ENCODE measurements around the gene TMPRSS5.
"Not testable (repeated sequence)": the region's sequence is repeated elsewhere in the genome, so short reads cannot be mapped to it uniquely, and the experiment has no call there.

TMPRSS5 gene

GRCh38 chr11:113722934-113723333, 16.8 kb upstream of the TMPRSS5 start:
- Histone ChIP-seq H4K8ac (ENCODE audit: low read depth, low read length) (no peak overlapping the region), H3K36me3 (ENCODE audit: control insufficient read depth, insufficient read depth, low read length) (no peaks in the 10 kb centered on the region), H2BK120ac (ENCODE audit: low read depth, low read length) (no peak overlapping the region), H3K4me3 (ENCODE audit: low read length) (no peak overlapping the region), H4K5ac (ENCODE audit: low read length) (no peak overlapping the region), H3K56ac (ENCODE audit: low read length) (no peak overlapping the region), H3K4me1 (ENCODE audit: control insufficient read depth, low read depth, low read length) (no peaks in the 10 kb centered on the region), H3K23ac (ENCODE audit: low read length) (no peak overlapping the region), H3K79me1 (ENCODE audit: low read length) (no peaks in the 10 kb centered on the region), H3K4me2 (ENCODE audit: low read length) (no peak overlapping the region), H3K18ac (ENCODE audit: low read length) (no peak overlapping the region), H2BK15ac (replicated peaks; ENCODE audit: low read depth) (no peak overlapping the region), H2AK5ac (ENCODE audit: low read length) (no peak overlapping the region), H2BK5ac (ENCODE audit: low read length) (no peak overlapping the region), H3K79me2 (ENCODE audit: control insufficient read depth, insufficient read depth, low read length) (no peaks in the 10 kb centered on the region), H3K4ac (ENCODE audit: low read depth, low read length) (no peak overlapping the region), H3K9ac (ENCODE audit: low read length) (no peak overlapping the region), H3K27ac (ENCODE audit: low read depth, low read length) (no peak overlapping the region), H3K27me3 (ENCODE audit: insufficient read depth, low read length, poor library complexity) (no peaks in the 10 kb centered on the region)
- DNase-seq: no peak
- WGBS (ENCODE audit: extremely low coverage, insufficient coverage, low lambda C conversion rate): no CpG with 5 or more reads among the region's 3 CpGs

DNA sequence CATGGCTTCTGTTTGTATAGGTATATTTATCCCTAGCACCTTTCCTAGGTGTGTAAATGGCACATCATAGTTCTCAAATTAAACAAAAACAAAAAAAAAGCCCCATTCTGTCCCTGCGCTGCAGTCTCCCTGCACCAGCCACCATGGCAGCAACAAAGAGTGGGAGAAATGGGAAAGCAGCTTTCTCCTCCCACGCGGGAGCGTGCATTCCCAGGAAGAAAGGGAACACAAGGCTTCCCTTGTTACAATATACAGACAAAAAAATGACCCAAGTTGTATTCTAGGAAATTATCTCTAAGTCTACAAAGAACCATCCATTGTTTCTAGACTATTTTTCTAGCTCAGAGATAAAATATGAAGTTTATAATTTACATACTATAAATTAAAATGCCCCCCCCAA, 16.1 kb upstream of the TMPRSS5 start:
- no peaks in the 10 kb centered on the region for H3K79me2 ChIP-seq (ENCODE audit: control insufficient read depth, insufficient read depth, low read length)
- no peak overlapping the region for H2BK15ac ChIP-seq (replicated peaks; ENCODE audit: low read depth)
- no peak overlapping the region for H4K8ac ChIP-seq (ENCODE audit: low read depth, low read length)
- no peak for DNase-seq
- no peak overlapping the region for H3K9ac ChIP-seq (ENCODE audit: low read length)
- no peaks in the 10 kb centered on the region for H3K4me1 ChIP-seq (ENCODE audit: control insufficient read depth, low read depth, low read length)
- no peak overlapping the region for H3K4me2 ChIP-seq (ENCODE audit: low read length)
- no peak overlapping the region for H3K56ac ChIP-seq (ENCODE audit: low read length)
- H3K23ac ChIP-seq (ENCODE audit: low read length): no peak overlapping the region
- no peak overlapping the region for H2AK5ac ChIP-seq (ENCODE audit: low read length)
- H3K79me1 ChIP-seq (ENCODE audit: low read length): no peaks in the 10 kb centered on the region
- no CpG with 5 or more reads among the region's 4 CpGs for WGBS (ENCODE audit: extremely low coverage, insufficient coverage, low lambda C conversion rate)
- no peak overlapping the region for H3K4ac ChIP-seq (ENCODE audit: low read depth, low read length)
- no peak overlapping the region for H3K27ac ChIP-seq (ENCODE audit: low read depth, low read length)
- no peaks in the 10 kb centered on the region for H3K36me3 ChIP-seq (ENCODE audit: control insufficient read depth, insufficient read depth, low read length)
- H2BK5ac ChIP-seq (ENCODE audit: low read length): no peak overlapping the region
- no peak overlapping the region for H3K4me3 ChIP-seq (ENCODE audit: low read length)
- no peak overlapping the region for H2BK120ac ChIP-seq (ENCODE audit: low read depth, low read length)
- no peaks in the 10 kb centered on the region for H3K27me3 ChIP-seq (ENCODE audit: insufficient read depth, low read length, poor library complexity)
- no peak overlapping the region for H4K5ac ChIP-seq (ENCODE audit: low read length)
- no peak overlapping the region for H3K18ac ChIP-seq (ENCODE audit: low read length)

- Histone ChIP-seq H2BK5ac (ENCODE audit: low read length) (no peak overlapping the region), H2AK5ac (ENCODE audit: low read length) (no peak overlapping the region), H3K4me1 (ENCODE audit: control insufficient read depth, low read depth, low read length) (no peaks in the 10 kb centered on the region), H3K9ac (ENCODE audit: low read length) (no peak overlapping the region), H3K79me2 (ENCODE audit: control insufficient read depth, insufficient read depth, low read length) (no peaks in the 10 kb centered on the region), H3K27ac (ENCODE audit: low read depth, low read length) (no peak overlapping the region), H3K4me2 (ENCODE audit: low read length) (no peak overlapping the region), H2BK120ac (ENCODE audit: low read depth, low read length) (no peak overlapping the region), H3K79me1 (ENCODE audit: low read length) (no peaks in the 10 kb centered on the region), H3K27me3 (ENCODE audit: insufficient read depth, low read length, poor library complexity) (no peaks in the 10 kb centered on the region), H3K36me3 (ENCODE audit: control insufficient read depth, insufficient read depth, low read length) (no peaks in the 10 kb centered on the region), H3K18ac (ENCODE audit: low read length) (no peak overlapping the region), H3K23ac (ENCODE audit: low read length) (no peak overlapping the region), H3K4me3 (ENCODE audit: low read length) (no peak overlapping the region), H4K5ac (ENCODE audit: low read length) (no peak overlapping the region), H3K4ac (ENCODE audit: low read depth, low read length) (no peak overlapping the region), H2BK15ac (replicated peaks; ENCODE audit: low read depth) (no peak overlapping the region), H4K8ac (ENCODE audit: low read depth, low read length) (no peak overlapping the region), H3K56ac (ENCODE audit: low read length) (no peak overlapping the region)
- no CpG with 5 or more reads among the region's 3 CpGs for WGBS (ENCODE audit: extremely low coverage, insufficient coverage, low lambda C conversion rate)
- no peak for DNase-seq
These were observed 15.5 kb upstream of the TMPRSS5 start for GRCh38 chr11:113721462-113722066.

DNA sequence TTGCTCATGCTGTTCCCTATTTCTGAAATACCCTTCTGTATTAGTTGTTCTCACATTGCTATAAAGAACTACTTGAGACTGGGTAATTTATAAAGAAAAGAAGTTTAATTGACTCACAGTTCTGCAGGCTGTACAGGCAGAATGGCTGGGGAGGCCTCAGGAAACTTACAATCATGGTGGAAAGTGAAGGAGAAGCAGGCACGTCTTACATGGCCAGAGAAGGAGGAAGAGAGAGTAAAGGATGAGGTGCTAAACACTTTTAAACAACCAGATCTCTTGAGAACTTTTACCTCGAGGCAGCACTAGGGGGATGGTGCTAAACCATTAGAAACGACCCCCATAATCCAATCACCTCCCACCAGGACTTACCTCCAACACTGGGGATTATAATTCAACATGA, 14.4 kb upstream of the TMPRSS5 start:
- not testable (repeated sequence) for DNase-seq; H3K79me1 ChIP-seq (ENCODE audit: low read length); H2BK120ac ChIP-seq (ENCODE audit: low read depth, low read length); H3K36me3 ChIP-seq (ENCODE audit: control insufficient read depth, insufficient read depth, low read length); H3K23ac ChIP-seq (ENCODE audit: low read length); H3K4me1 ChIP-seq (ENCODE audit: control insufficient read depth, low read depth, low read length); H3K27ac ChIP-seq (ENCODE audit: low read depth, low read length); H3K79me2 ChIP-seq (ENCODE audit: control insufficient read depth, insufficient read depth, low read length); H3K4me3 ChIP-seq (ENCODE audit: low read length); H3K9ac ChIP-seq (ENCODE audit: low read length); H3K4ac ChIP-seq (ENCODE audit: low read depth, low read length); H2BK15ac ChIP-seq (replicated peaks; ENCODE audit: low read depth); H3K18ac ChIP-seq (ENCODE audit: low read length); H3K56ac ChIP-seq (ENCODE audit: low read length); H2BK5ac ChIP-seq (ENCODE audit: low read length); H3K27me3 ChIP-seq (ENCODE audit: insufficient read depth, low read length, poor library complexity); H2AK5ac ChIP-seq (ENCODE audit: low read length); H4K8ac ChIP-seq (ENCODE audit: low read depth, low read length); H3K4me2 ChIP-seq (ENCODE audit: low read length); H4K5ac ChIP-seq (ENCODE audit: low read length)
- no CpG with 5 or more reads among the region's 3 CpGs for WGBS (ENCODE audit: extremely low coverage, insufficient coverage, low lambda C conversion rate)

DNA sequence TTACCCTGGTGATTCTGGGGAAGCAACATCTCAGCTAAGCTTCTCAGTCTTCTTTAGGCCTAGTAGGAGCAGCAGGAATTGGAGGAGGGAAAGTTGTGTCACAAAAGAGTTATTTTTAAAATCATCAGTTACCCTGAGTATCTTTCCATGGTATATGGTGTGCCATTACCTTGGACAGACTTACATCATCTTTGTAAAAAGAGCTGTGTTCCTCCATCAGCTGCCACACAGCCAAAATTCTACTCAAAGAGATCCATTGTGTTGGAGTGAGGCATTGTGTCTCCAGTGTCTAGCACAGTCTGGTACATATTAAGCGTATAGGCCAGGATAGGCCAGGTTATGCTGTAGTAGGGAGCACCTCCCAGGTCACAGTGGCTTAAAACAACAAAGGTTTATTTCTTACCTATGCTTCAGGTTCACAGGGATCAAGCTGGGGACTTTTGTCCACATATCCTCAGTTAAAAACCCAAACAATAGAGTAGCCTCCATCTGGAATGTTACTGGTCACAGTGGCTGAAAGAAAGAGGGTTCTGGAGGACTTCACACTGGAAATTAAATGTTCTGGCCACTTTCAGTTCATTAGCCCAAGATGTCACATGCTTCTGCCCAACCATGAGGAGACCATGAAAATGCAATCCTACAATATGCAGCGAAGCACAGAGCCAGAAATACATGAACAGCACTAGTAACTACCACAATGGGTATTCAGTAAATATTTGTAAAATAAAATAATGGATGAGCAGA, 9.9 kb upstream of the TMPRSS5 start:
- Histone ChIP-seq H3K79me2 (ENCODE audit: control insufficient read depth, insufficient read depth, low read length) (no peaks in the 10 kb centered on the region), H2AK5ac (ENCODE audit: low read length) (no peak overlapping the region), H3K23ac (ENCODE audit: low read length) (no peak overlapping the region), H2BK120ac (ENCODE audit: low read depth, low read length) (no peak overlapping the region), H2BK5ac (ENCODE audit: low read length) (no peak overlapping the region), H3K4ac (ENCODE audit: low read depth, low read length) (no peak overlapping the region), H3K4me1 (ENCODE audit: control insufficient read depth, low read depth, low read length) (no peaks in the 10 kb centered on the region), H4K5ac (ENCODE audit: low read length) (no peak overlapping the region), H3K27ac (ENCODE audit: low read depth, low read length) (no peak overlapping the region), H3K4me3 (ENCODE audit: low read length) (no peak overlapping the region), H3K79me1 (ENCODE audit: low read length) (no peaks in the 10 kb centered on the region), H3K56ac (ENCODE audit: low read length) (no peak overlapping the region), H3K18ac (ENCODE audit: low read length) (no peak overlapping the region), H4K8ac (ENCODE audit: low read depth, low read length) (no peak overlapping the region), H2BK15ac (replicated peaks; ENCODE audit: low read depth) (no peak overlapping the region), H3K36me3 (ENCODE audit: control insufficient read depth, insufficient read depth, low read length) (no peaks in the 10 kb centered on the region), H3K4me2 (ENCODE audit: low read length) (no peak overlapping the region), H3K9ac (ENCODE audit: low read length) (no peak overlapping the region), H3K27me3 (ENCODE audit: insufficient read depth, low read length, poor library complexity) (no peaks in the 10 kb centered on the region)
- DNase-seq: no peak
- no CpG with 5 or more reads among the region's 2 CpGs for WGBS (ENCODE audit: extremely low coverage, insufficient coverage, low lambda C conversion rate)

DNA sequence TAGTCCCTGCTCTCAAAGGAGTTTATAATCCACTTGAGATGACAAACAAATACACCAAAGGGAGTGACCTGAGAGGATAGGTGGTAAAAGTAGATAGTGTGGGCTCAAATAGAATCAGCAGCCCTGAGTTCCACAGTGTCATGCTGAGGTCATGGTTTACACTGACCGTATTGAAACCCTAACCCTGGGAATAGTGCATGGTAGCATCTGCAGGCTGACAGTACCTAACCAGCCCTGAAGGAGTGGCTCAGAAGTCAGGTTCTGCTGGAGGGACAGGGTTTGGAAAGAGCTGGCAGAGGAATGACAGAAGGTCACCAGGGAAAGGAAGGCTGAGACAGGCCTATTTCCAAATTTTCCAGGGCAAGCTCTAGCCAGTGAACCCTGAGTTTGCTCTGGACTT, 9.2 kb upstream of the TMPRSS5 start:
- Histone ChIP-seq H3K4me2 (ENCODE audit: low read length) (no peak overlapping the region), H3K27ac (ENCODE audit: low read depth, low read length) (no peak overlapping the region), H3K18ac (ENCODE audit: low read length) (no peak overlapping the region), H2BK120ac (ENCODE audit: low read depth, low read length) (no peak overlapping the region), H2AK5ac (ENCODE audit: low read length) (no peak overlapping the region), H3K9ac (ENCODE audit: low read length) (no peak overlapping the region), H4K8ac (ENCODE audit: low read depth, low read length) (no peak overlapping the region), H3K56ac (ENCODE audit: low read length) (no peak overlapping the region), H4K5ac (ENCODE audit: low read length) (no peak overlapping the region), H3K4ac (ENCODE audit: low read depth, low read length) (no peak overlapping the region), H3K36me3 (ENCODE audit: control insufficient read depth, insufficient read depth, low read length) (no peaks in the 10 kb centered on the region), H3K4me3 (ENCODE audit: low read length) (no peak overlapping the region), H3K23ac (ENCODE audit: low read length) (no peak overlapping the region), H2BK15ac (replicated peaks; ENCODE audit: low read depth) (no peak overlapping the region), H3K79me2 (ENCODE audit: control insufficient read depth, insufficient read depth, low read length) (no peaks in the 10 kb centered on the region), H3K4me1 (ENCODE audit: control insufficient read depth, low read depth, low read length) (no peaks in the 10 kb centered on the region), H2BK5ac (ENCODE audit: low read length) (no peak overlapping the region), H3K79me1 (ENCODE audit: low read length) (no peaks in the 10 kb centered on the region), H3K27me3 (ENCODE audit: insufficient read depth, low read length, poor library complexity) (no peaks in the 10 kb centered on the region)
- no CpG with 5 or more reads among the region's 1 CpG for WGBS (ENCODE audit: extremely low coverage, insufficient coverage, low lambda C conversion rate)
- DNase-seq: no peak
